PC-3 (cell line): ENCODE results near the gene ZNF839. TPM values are rescaled to one million over a fixed set of nuclear protein-coding genes. Genes with fewer than 3 reads are reported as not detected.

Experiments used
- ATAC-seq: fragments of 200-7000 bp; cut with Tn5 transposase; 2 replicates; pipeline ENCODE4 v1.9.1; 2020; ENCODE audit warnings: mild to moderate bottlenecking, moderate library complexity
- BruUV-seq: library from RNA; stranded (reverse); fragments of 400-500 nt; replicated peaks from 2 replicates; lab custom pipeline; 2021; lab: Mats Ljungman, UMichigan
- CTCF ChIA-PET: fragments of 300-600 bp; sonication (Branson Sonifier 250); formaldehyde crosslinking; loops from one replicate; lab custom pipeline; 2022; ENCODE audit warnings: antibody characterized with exemption; lab: Charles Lee
- POLR2A ChIA-PET: fragments of 300-600 bp; sonication (Branson Sonifier 250); formaldehyde crosslinking; loops from one replicate; lab custom pipeline; 2022; ENCODE audit warnings: antibody characterized with exemption; ENCODE audit not compliant: unreplicated experiment; lab: Charles Lee
- DNase-seq: peaks from one replicate; pipeline ENCODE4 v3.0.0-alpha.2; 2015
- H2AFZ ChIP-seq: fragments of 300-600 bp; sonication (generic); 2 replicates; pipeline ENCODE4 v1.6.0; 2016; ENCODE audit warnings: antibody characterized with exemption, low read length
- H3F3A ChIP-seq: fragments of 300-600 bp; sonication (generic); one replicate; pipeline ENCODE4 v1.6.0; 2017; ENCODE audit warnings: antibody characterized with exemption, low read length, control low read depth, mild to moderate bottlenecking; ENCODE audit not compliant: unreplicated experiment
- H3K27ac ChIP-seq: fragments of 300-600 bp; sonication (generic); 2 replicates; pipeline ENCODE4 v1.5.1; 2016; ENCODE audit warnings: mild to moderate bottlenecking, low read length
- H3K27me3 ChIP-seq: fragments of 300-600 bp; sonication (generic); 2 replicates; pipeline ENCODE4 v1.6.1; 2016; ENCODE audit warnings: low read length, mixed read lengths
- H3K36me3 ChIP-seq: fragments of 300-600 bp; sonication (generic); 2 replicates; pipeline ENCODE4 v1.6.1; 2016; ENCODE audit warnings: low read depth, mixed run types, low read length, mixed read lengths
- H3K4me1 ChIP-seq: fragments of 300-600 bp; sonication (generic); 2 replicates; pipeline ENCODE4 v1.5.1; 2016; ENCODE audit warnings: low read length; ENCODE audit not compliant: insufficient read depth
- H3K4me2 ChIP-seq: fragments of 300-600 bp; sonication (generic); 2 replicates; pipeline ENCODE4 v1.6.0; 2016; ENCODE audit warnings: low read length
- H3K4me3 ChIP-seq: fragments of 300-600 bp; sonication (generic); 2 replicates; pipeline ENCODE4 v1.5.1; 2016; ENCODE audit warnings: mild to moderate bottlenecking, low read length, mixed read lengths
- H3K79me2 ChIP-seq: fragments of 300-600 bp; sonication (generic); 2 replicates; pipeline ENCODE4 v1.6.1; 2017; ENCODE audit warnings: low read length, mixed read lengths
- H3K9ac ChIP-seq: fragments of 300-600 bp; sonication (generic); 2 replicates; pipeline ENCODE4 v1.6.0; 2016; ENCODE audit warnings: mild to moderate bottlenecking, low read length
- H3K9me2 ChIP-seq: fragments of 300-600 bp; sonication (generic); replicated peaks from 2 replicates; pipeline ENCODE4 v1.6.1; 2016; ENCODE audit warnings: mixed run types, low read length, mixed read lengths
- H3K9me3 ChIP-seq: fragments of 300-600 bp; sonication (generic); 2 replicates; pipeline ENCODE4 v1.6.1; 2016; ENCODE audit warnings: low read length, mixed read lengths
- H4K20me1 ChIP-seq: fragments of 300-600 bp; sonication (generic); 2 replicates; pipeline ENCODE4 v1.6.1; 2016; ENCODE audit warnings: low read length, mixed read lengths
- EZH2 ChIP-seq: fragments of 300-600 bp; sonication (generic); IDR thresholded peaks from one replicate; pipeline ENCODE4 v1.6.1; 2017; ENCODE audit warnings: antibody characterized with exemption, mild to moderate bottlenecking, low read length; ENCODE audit not compliant: unreplicated experiment
- EZH2phosphoT487 ChIP-seq: fragments of 300-600 bp; sonication (generic); IDR thresholded peaks from 2 replicates; pipeline ENCODE4 v1.6.1; 2018; ENCODE audit warnings: mild to moderate bottlenecking, antibody characterized with exemption, low read length, borderline replicate concordance
- intact Hi-C: fragments of 100-400 bp; cut with micrococcal nuclease; formaldehyde crosslinking; loops from 2 replicates; pipeline ENCODE4 v1.9.0; 2023
- total RNA-seq: library from RNA; depleted of rRNA; stranded (reverse); fragments of >200 nt; gene quantifications from 2 replicates; pipeline ENCODE4 v1.2.3, GENCODE V29; 2014
- TF ChIP-seq, protein P1 (sequence below): fragments of 300-600 bp; sonication (generic); conservative IDR thresholded peaks from 2 replicates; pipeline ENCODE4 v1.5.1; 2017; ENCODE audit warnings: antibody characterized with exemption, low read depth, mild to moderate bottlenecking, low read length

The ZNF839 gene
- total RNA-seq, 1 experiment from 2014 or later, result 13.2 TPM

DNA sequence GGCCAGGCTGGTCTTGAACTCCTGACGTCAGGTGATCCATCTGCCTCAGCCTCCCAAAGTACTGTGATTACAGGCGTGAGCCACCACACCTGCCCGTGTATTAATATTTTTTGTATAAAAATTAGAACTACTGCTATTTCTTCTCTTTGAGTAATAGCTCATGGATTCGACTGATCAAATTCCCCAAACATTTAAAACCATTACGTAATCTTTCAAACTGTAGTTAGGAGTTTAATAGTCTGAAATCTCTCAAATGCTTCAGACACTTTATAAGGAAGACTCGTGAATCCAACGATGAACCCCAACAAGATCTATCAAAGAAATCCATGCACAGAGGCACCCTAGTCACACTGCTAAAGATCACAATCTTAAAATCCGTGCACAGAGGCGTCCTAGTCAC, 59.3 kb downstream of the ZNF839 start:
- TF ChIP-seq, protein P1, sequence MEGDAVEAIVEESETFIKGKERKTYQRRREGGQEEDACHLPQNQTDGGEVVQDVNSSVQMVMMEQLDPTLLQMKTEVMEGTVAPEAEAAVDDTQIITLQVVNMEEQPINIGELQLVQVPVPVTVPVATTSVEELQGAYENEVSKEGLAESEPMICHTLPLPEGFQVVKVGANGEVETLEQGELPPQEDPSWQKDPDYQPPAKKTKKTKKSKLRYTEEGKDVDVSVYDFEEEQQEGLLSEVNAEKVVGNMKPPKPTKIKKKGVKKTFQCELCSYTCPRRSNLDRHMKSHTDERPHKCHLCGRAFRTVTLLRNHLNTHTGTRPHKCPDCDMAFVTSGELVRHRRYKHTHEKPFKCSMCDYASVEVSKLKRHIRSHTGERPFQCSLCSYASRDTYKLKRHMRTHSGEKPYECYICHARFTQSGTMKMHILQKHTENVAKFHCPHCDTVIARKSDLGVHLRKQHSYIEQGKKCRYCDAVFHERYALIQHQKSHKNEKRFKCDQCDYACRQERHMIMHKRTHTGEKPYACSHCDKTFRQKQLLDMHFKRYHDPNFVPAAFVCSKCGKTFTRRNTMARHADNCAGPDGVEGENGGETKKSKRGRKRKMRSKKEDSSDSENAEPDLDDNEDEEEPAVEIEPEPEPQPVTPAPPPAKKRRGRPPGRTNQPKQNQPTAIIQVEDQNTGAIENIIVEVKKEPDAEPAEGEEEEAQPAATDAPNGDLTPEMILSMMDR, result no peak
- TF ChIP-seq EZH2 (no peak), EZH2phosphoT487 (no peak)
- H3K36me3 ChIP-seq, result peaks cover 6% of the 10 kb centered on the region
- no peak overlapping the region for H3K4me3 ChIP-seq
- CTCF ChIA-PET, result no interaction called here
- no peaks in the 10 kb centered on the region for H3K79me2 ChIP-seq
- no peak overlapping the region for H3K9ac ChIP-seq
- H4K20me1 ChIP-seq, result no peaks in the 10 kb centered on the region
- no peaks in the 10 kb centered on the region for H3K9me2 ChIP-seq
- no TSS peak for BruUV-seq
- no peak overlapping the region for H2AFZ ChIP-seq
- no peaks in the 10 kb centered on the region for H3F3A ChIP-seq
- DNase-seq (no peak), ATAC-seq (no peak)
- H3K27me3 ChIP-seq, result no peaks in the 10 kb centered on the region
- POLR2A ChIA-PET, result interaction anchor here (0.8 kb wide), 1 partner anchor 11 kb away, joined by 6 read pairs; no protein-coding TSS in a partner anchor
- H3K4me1 ChIP-seq, result no peaks in the 10 kb centered on the region
- intact Hi-C loops, result no loop called here
- H3K4me2 ChIP-seq, result no peak overlapping the region
- H3K9me3 ChIP-seq, result no peaks in the 10 kb centered on the region
- H3K27ac ChIP-seq, result no peak overlapping the region

DNA sequence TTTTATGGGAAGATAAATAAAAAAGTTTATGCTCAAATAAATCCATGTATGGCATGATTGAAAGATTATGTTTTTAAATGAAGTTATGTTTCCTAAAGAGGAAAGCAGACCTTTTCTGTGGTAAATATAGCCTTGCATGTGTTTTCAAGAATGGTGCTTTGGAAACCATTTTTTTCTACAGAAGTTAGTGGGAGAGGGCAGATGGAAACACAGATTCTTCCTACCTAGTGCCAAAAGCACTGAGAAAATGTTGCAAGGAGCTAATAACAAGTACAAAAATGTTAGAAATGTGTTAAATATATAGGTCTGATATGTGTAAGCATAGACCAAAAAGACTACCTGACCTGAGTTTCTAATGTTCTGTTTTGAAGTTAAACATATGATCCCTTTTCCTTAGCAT, 67.5 kb downstream of the ZNF839 start:
- TF ChIP-seq, protein P1, result no peak
- no peak for TF ChIP-seq EZH2
- no peak for TF ChIP-seq EZH2phosphoT487
- H3K27ac ChIP-seq, result no peak overlapping the region
- H3K36me3 ChIP-seq, result no peaks in the 10 kb centered on the region; the same call in 1 of the 2 replicates
- ChIA-PET POLR2A (no interaction called here), CTCF (no interaction called here)
- H3K9me3 ChIP-seq, result no peaks in the 10 kb centered on the region
- H4K20me1 ChIP-seq, result no peaks in the 10 kb centered on the region
- no peak overlapping the region for H3K4me3 ChIP-seq
- H3F3A ChIP-seq, result no peaks in the 10 kb centered on the region
- H3K4me2 ChIP-seq, result no peak overlapping the region
- no peak for DNase-seq
- H3K9me2 ChIP-seq, result no peaks in the 10 kb centered on the region
- ATAC-seq, result no peak
- no peak overlapping the region for H3K9ac ChIP-seq
- no peak overlapping the region for H2AFZ ChIP-seq
- no peaks in the 10 kb centered on the region for H3K79me2 ChIP-seq
- intact Hi-C loops, result no loop called here
- no TSS peak for BruUV-seq
- peaks cover 5% of the 10 kb centered on the region; the same call in 1 of the 2 replicates for H3K4me1 ChIP-seq
- H3K27me3 ChIP-seq, result no peaks in the 10 kb centered on the region

DNA sequence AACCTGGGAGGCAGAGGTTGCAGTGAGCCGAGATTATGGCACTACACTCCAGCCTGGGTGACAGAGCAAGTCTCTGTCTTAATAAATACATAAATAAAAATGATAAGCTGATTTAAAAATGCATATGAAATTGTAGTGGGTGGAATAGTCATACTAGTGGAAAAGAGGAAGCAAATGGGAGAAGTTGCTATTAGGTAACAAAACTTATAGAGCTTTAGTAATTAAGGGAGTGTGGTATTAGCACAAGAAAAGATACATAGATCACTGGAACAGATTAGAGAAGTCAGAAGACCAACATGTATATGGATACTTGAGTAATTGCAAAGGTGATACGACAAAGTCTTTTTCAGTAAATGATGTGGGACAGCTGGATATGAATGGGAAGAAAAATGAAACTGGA, 69.7 kb downstream of the ZNF839 start:
- TF ChIP-seq, protein P1, result no peak
- no peaks in the 10 kb centered on the region for H3K9me2 ChIP-seq
- ChIA-PET POLR2A (no interaction called here), CTCF (no interaction called here)
- H3K79me2 ChIP-seq, result no peaks in the 10 kb centered on the region
- no peak overlapping the region for H3K27ac ChIP-seq
- H3K36me3 ChIP-seq, result no peaks in the 10 kb centered on the region; the same call in 1 of the 2 replicates
- H3K9ac ChIP-seq, result no peak overlapping the region
- no peaks in the 10 kb centered on the region for H3K9me3 ChIP-seq
- H3K4me1 ChIP-seq, result peaks cover 5% of the 10 kb centered on the region; the same call in 1 of the 2 replicates
- H4K20me1 ChIP-seq, result no peaks in the 10 kb centered on the region
- DNase-seq (no peak), ATAC-seq (no peak)
- no peak overlapping the region for H3K4me3 ChIP-seq
- H3K4me2 ChIP-seq, result no peak overlapping the region
- H3F3A ChIP-seq, result no peaks in the 10 kb centered on the region
- H3K27me3 ChIP-seq, result no peaks in the 10 kb centered on the region
- intact Hi-C loops, result no loop called here
- BruUV-seq, result no TSS peak
- no peak overlapping the region for H2AFZ ChIP-seq
